Lung (tissue), 12 donors: ENCODE measurements around the gene ZNF750. TPM values are rescaled to one million over a fixed set of nuclear protein-coding genes. Genes with fewer than 3 reads are reported as not detected.

Experiments used
- ATAC-seq: fragments of 200-7000 bp; cut with Tn5 transposase; one replicate; pipeline ENCODE4 v1.9.1; 2020; ENCODE audit warnings: moderate number of reproducible peaks; ENCODE audit not compliant: insufficient read depth, low FRiP score
- DNase-seq, 3 donors: peaks; one replicate each; pipeline ENCODE4 v3.0.0-alpha.2; 2013 to 2017
- H3K27ac ChIP-seq, 2 donors: one replicate each; pipeline ENCODE4 v1.5.1; 2013; ENCODE audit warnings: mild to moderate bottlenecking in 2 of 2, moderate library complexity in 2 of 2, control low read depth in 1 of 2, inconsistent platforms in 1 of 2, low read depth in 1 of 2, low read length in 1 of 2
- H3K27me3 ChIP-seq, 3 donors: one replicate each; pipeline ENCODE4 v1.5.1; 2013; ENCODE audit warnings: low read length in 2 of 3; ENCODE audit not compliant: control insufficient read depth in 3 of 3, insufficient read depth in 3 of 3
- H3K36me3 ChIP-seq, 4 donors: one replicate each; pipeline ENCODE4 v1.5.1; 2013; ENCODE audit warnings: low read length in 4 of 4, mild to moderate bottlenecking in 1 of 4, moderate library complexity in 1 of 4; ENCODE audit not compliant: control insufficient read depth in 4 of 4, insufficient read depth in 4 of 4
- H3K4me1 ChIP-seq, 5 donors: one replicate each; pipeline ENCODE4 v1.5.1; 2013; ENCODE audit warnings: low read length in 5 of 5, mild to moderate bottlenecking in 2 of 5, moderate library complexity in 1 of 5; ENCODE audit not compliant: control insufficient read depth in 5 of 5, insufficient read depth in 5 of 5
- H3K4me3 ChIP-seq: one replicate; pipeline ENCODE4 v1.5.1; 2013; ENCODE audit warnings: mild to moderate bottlenecking, control low read depth, moderate library complexity
- H3K9ac ChIP-seq, 2 donors: one replicate each; pipeline ENCODE4 v1.5.1; 2013; ENCODE audit warnings: low read length in 2 of 2, control low read depth in 1 of 2; ENCODE audit not compliant: insufficient read depth in 1 of 2
- H3K9me3 ChIP-seq, 4 donors: one replicate each; pipeline ENCODE4 v1.5.1; 2013; ENCODE audit warnings: low read length in 3 of 4, mild to moderate bottlenecking in 1 of 4, moderate library complexity in 1 of 4; ENCODE audit not compliant: control insufficient read depth in 4 of 4, insufficient read depth in 3 of 4
- WGBS, 2 donors: extraction: QIAGEN DNeasy Blood & Tissue Kit; methylation state at CpG; one replicate each; pipeline ENCODE4 v1.1.7; 2013; 5-methylcytosine and 5-hydroxymethylcytosine counted together
- polyA plus RNA-seq, 2 donors: library from polyadenylated mRNA; stranded (reverse); fragments of 200-250 nt; gene quantifications; one replicate each; pipeline ENCODE4 v1.2.1, GENCODE V29; 2013
- total RNA-seq, 2 donors: library from RNA; depleted of rRNA in 1 of 2; stranded (reverse); fragments of >200 nt in 1 of 2; gene quantifications; one replicate each; pipeline ENCODE4 v1.2.1, GENCODE V29; 2014 to 2021
- TF ChIP-seq, protein P1 (sequence below): IDR thresholded peaks from 2 replicates; pipeline ENCODE4 v1.5.1; 2012; ENCODE audit warnings: mild to moderate bottlenecking; ENCODE audit errors: control extremely low read depth, extremely low read depth
- donor health status: control.
- donor health status: control.
- donor health status: Bipolar disorder and iron deficiency.
- donor health status: healthy.
- donor health status: DM: yes; HTN: yes; CAD: no.

Gene ZNF750
- total and polyA plus RNA-seq, 4 donors = 1.3 to 4.4 (median 1.9) TPM

DNA sequence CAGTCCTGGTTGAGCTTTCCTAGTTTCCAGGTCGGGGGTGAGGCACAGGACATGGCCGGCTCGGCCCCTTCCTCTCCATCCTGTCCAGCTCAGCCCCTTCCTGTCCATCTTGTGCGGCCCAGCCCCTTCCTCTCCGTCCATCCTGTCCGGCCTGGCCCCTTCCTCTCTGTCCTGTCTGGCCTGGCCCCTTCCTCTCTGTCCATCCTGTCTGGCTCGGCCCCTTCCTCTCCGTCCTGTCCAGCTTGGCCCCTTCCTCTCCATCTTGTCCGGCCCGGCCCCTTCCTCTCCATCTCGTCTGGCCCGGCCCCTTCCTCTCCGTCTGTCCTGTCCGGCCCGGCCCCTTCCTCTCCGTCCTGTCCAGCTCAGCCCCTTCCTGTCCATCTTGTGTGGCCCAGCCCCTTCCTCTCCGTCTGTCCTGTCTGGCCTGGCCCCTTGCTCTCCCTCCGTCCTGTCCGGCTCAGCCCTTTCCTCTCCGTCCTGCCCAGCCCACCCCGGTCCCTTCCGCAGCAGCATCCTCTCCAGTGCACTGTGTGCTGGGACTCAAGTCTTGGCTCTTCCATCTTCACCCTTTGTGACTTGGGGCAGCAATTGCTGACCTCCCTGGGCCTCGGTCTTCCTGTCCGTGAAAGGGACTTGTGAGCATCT, 5.5 kb upstream of the ZNF750 start:
- H3K4me1 ChIP-seq = peaks cover 0 to 13% (median 10%) of the 10 kb centered on the region in 5 donors
- no peaks in the 10 kb centered on the region for H3K27me3 ChIP-seq
- peaks cover 0 to 3% (median 0%) of the 10 kb centered on the region in 4 donors for H3K36me3 ChIP-seq
- H3K27ac ChIP-seq = peak overlapping the region; percentile 55 to 59
- WGBS, 2 donors = 62 to 81% methylated on average over 24 of the region's 24 CpGs
- H3K9me3 ChIP-seq = no peaks in the 10 kb centered on the region
- DNase-seq (peak; percentile 70 to 85 (median 83)), ATAC-seq (peak; percentile 43)
- H3K9ac ChIP-seq = peak overlapping the region in 1 of 2 donors; percentile 38
- TF ChIP-seq, protein P1, sequence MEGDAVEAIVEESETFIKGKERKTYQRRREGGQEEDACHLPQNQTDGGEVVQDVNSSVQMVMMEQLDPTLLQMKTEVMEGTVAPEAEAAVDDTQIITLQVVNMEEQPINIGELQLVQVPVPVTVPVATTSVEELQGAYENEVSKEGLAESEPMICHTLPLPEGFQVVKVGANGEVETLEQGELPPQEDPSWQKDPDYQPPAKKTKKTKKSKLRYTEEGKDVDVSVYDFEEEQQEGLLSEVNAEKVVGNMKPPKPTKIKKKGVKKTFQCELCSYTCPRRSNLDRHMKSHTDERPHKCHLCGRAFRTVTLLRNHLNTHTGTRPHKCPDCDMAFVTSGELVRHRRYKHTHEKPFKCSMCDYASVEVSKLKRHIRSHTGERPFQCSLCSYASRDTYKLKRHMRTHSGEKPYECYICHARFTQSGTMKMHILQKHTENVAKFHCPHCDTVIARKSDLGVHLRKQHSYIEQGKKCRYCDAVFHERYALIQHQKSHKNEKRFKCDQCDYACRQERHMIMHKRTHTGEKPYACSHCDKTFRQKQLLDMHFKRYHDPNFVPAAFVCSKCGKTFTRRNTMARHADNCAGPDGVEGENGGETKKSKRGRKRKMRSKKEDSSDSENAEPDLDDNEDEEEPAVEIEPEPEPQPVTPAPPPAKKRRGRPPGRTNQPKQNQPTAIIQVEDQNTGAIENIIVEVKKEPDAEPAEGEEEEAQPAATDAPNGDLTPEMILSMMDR = no peak
- H3K4me3 ChIP-seq = peak overlapping the region; percentile 22

DNA sequence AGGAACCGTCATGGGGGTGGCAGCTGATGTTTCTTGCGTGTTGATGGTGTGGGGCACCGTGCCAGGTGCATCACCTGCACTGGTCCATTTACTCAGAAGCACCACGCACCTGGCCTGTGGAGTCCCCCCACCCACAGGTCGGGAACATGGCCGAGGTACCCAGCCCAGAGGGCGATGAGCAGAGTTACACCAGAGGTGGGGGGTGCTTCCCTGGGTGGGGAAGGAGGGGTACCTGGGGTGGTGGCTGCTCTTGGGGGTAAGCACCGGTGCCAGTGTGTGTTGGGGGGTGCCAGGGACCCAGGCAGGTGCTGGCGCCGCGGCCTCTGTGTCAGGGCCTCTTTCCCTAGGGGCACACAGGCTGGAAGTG, 5.0 kb upstream of the ZNF750 start:
- Histone ChIP-seq H3K36me3 (peaks cover 0 to 3% (median 0%) of the 10 kb centered on the region in 4 donors), H3K9me3 (no peaks in the 10 kb centered on the region), H3K27ac (peak overlapping the region; percentile 55 to 59), H3K4me1 (peaks cover 0 to 13% (median 6%) of the 10 kb centered on the region in 5 donors), H3K9ac (no peak overlapping the region), H3K27me3 (no peaks in the 10 kb centered on the region), H3K4me3 (no peak overlapping the region)
- ATAC-seq (no peak), DNase-seq (no peak)
- WGBS, 2 donors = 74 to 78% methylated on average over 8 to 11 of the region's 11 CpGs
- TF ChIP-seq, protein P1 = no peak

DNA sequence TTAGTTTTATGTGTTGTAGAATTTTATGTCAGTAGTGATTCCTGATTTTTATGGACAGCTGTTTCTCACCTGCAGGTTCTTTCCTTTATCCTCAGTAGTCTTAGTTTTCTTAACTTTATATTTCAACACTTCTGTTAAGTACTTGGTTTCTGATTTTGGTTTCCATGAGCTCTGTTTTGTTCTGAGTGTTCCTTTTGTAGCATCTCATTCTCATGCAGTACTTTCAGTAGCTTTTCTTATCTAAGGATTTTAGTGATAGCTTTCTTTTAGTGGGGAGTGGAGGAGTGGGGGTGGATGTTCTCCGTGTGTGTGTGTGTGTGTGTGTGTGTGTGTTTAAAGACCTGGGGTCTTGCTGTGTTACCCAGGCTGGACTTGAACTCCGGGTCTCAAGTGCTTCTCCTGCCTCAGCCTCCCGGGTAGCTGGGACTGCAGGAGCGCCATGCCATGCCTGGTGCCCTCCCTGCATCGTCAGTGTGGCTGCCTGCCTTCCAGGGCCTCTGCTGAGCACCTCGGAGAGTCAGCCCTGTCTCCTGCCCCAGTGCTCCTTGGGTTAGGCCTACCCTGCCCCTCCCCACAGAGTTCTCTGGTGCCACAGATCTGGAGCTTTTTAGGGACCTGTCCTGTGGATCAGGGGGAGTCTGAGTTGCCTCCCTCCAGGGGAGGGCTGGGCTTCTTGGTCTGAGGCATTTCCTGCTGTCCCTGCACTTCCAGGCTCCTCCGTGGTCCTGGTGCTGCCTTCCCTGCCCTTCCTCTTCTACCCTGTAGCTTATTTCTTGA, 4.3 kb upstream of the ZNF750 start:
- Histone ChIP-seq H3K9ac (no peak overlapping the region), H3K27ac (peak overlapping the region; percentile 55 to 59), H3K27me3 (no peaks in the 10 kb centered on the region), H3K36me3 (peaks cover 0 to 3% (median 0%) of the 10 kb centered on the region in 4 donors), H3K9me3 (no peaks in the 10 kb centered on the region), H3K4me1 (peaks cover 0 to 13% (median 4%) of the 10 kb centered on the region in 5 donors), H3K4me3 (no peak overlapping the region)
- 71 to 84% methylated on average over 7 of the region's 7 CpGs for WGBS, 2 donors
- ATAC-seq = no peak
- no peak for DNase-seq
- TF ChIP-seq, protein P1 = no peak
